Loucy (cell line): Measurements from ENCODE around the gene RASSF5.

Experiments used
- CTCF ChIP-seq: fragments of 200-600 bp; sonication (generic); conservative IDR thresholded peaks from 2 replicates; pipeline ENCODE4 v1.5.1; 2014; ENCODE audit warnings: mild to moderate bottlenecking, antibody characterized with exemption, low read length
- EZH2phosphoT487 ChIP-seq: fragments of 200-600 bp; IDR thresholded peaks from 2 replicates; pipeline ENCODE4 v1.6.1; 2018; ENCODE audit warnings: antibody characterized with exemption, mild to moderate bottlenecking, moderate library complexity, borderline replicate concordance

- TF ChIP-seq CTCF: peak; percentile 93
- TF ChIP-seq EZH2phosphoT487: no peak
Measured at GRCh38 chr1:206461602-206462455, 45.5 kb upstream of the RASSF5 start.
